Immature natural killer cell (primary cell): ENCODE results near the gene ZNF593. TPM values are rescaled to one million over a fixed set of nuclear protein-coding genes. Genes with fewer than 3 reads are reported as not detected.

Source experiments
- DNase-seq, 3 donors: peaks; one replicate each; pipeline ENCODE4 v3.0.0; 2022; ENCODE audit warnings: mixed read lengths in 1 of 3
- H3K27ac Mint-ChIP-seq, 6 donors: one replicate each; pipeline ENCODE4 v1.8.0; 2020; ENCODE audit warnings: mixed read lengths in 6 of 6, mild to moderate bottlenecking in 5 of 6, inconsistent platforms in 4 of 6, moderate library complexity in 3 of 6
- H3K27me3 Mint-ChIP-seq, 3 donors: one replicate each; pipeline ENCODE4 v1.8.0; 2020 to 2021; ENCODE audit warnings: low read depth in 3 of 3, mild to moderate bottlenecking in 3 of 3, mixed read lengths in 3 of 3, moderate library complexity in 3 of 3, inconsistent platforms in 1 of 3
- H3K36me3 Mint-ChIP-seq, 3 donors: one replicate each; pipeline ENCODE4 v1.8.0; 2020; ENCODE audit warnings: mixed read lengths in 3 of 3, inconsistent platforms in 2 of 3, mild to moderate bottlenecking in 2 of 3
- H3K4me1 Mint-ChIP-seq, 2 donors: one replicate each; pipeline ENCODE4 v1.8.0; 2020; ENCODE audit warnings: inconsistent platforms in 2 of 2, mild to moderate bottlenecking in 2 of 2, mixed read lengths in 2 of 2, moderate library complexity in 1 of 2
- H3K4me3 Mint-ChIP-seq, 5 donors: one replicate each; pipeline ENCODE4 v1.8.0; 2020; ENCODE audit warnings: mild to moderate bottlenecking in 5 of 5, mixed read lengths in 5 of 5, inconsistent platforms in 3 of 5, moderate library complexity in 3 of 5
- H3K9me3 Mint-ChIP-seq, 6 donors: one replicate each; pipeline ENCODE4 v1.8.0; 2020; ENCODE audit warnings: mild to moderate bottlenecking in 6 of 6, mixed read lengths in 6 of 6, inconsistent platforms in 4 of 6, moderate library complexity in 3 of 6
- polyA plus RNA-seq, 3 donors: library from polyadenylated mRNA; unstranded; fragments of 300-500 nt; fragmentation: Illumina TruSeq; gene quantifications; one replicate each; pipeline ENCODE4 v1.2.3, GENCODE V29; 2021

Gene ZNF593
- polyA plus RNA-seq, 3 donors from 2014 or later, result 11.3 to 31.4 (median 27.1) TPM

GRCh38 chr1:26218906-26219494 lies 49.3 kb downstream of the ZNF593 start:
- DNase-seq, result no peak
- Mint-ChIP-seq H3K36me3 (no peaks in the 10 kb centered on the region), H3K9me3 (no peaks in the 10 kb centered on the region), H3K27me3 (peaks cover 0 to 3% (median 1%) of the 10 kb centered on the region in 3 donors), H3K4me3 (no peak overlapping the region), H3K27ac (no peak overlapping the region), H3K4me1 (no peaks in the 10 kb centered on the region)

Other genes with a start within 250 kb of the ZNF593 start
- gene PAFAH2, start 171.8 kb upstream of the ZNF593 start, polyA plus RNA-seq, result 10 to 100 TPM; 35.6 to 65.0 (median 37.9) TPM
- not detected for gene EXTL1, start 148.1 kb upstream of the ZNF593 start, polyA plus RNA-seq
- not detected for gene SLC30A2, start 123.8 kb upstream of the ZNF593 start, polyA plus RNA-seq
- gene TRIM63, start 102.3 kb upstream of the ZNF593 start, polyA plus RNA-seq, result under 1 TPM in 1 of 3 donors, not detected in 2; 0.14 TPM
- 1 to 10 TPM in 2 of 3 donors, under 1 TPM in 1; 0.89 to 3.3 (median 2.3) TPM for gene PDIK1L, start 58.1 kb upstream of the ZNF593 start, polyA plus RNA-seq
- gene FAM110D, start 10.8 kb upstream of the ZNF593 start, polyA plus RNA-seq, result not detected
- gene C1orf232, start 945 bp upstream of the ZNF593 start, polyA plus RNA-seq, result not detected
- gene ZNF593OS, start 1.9 kb downstream of the ZNF593 start, polyA plus RNA-seq, result under 1 TPM in 1 of 3 donors, not detected in 2; 0.45 TPM
- gene CNKSR1, start 7.6 kb downstream of the ZNF593 start, polyA plus RNA-seq, result not detected
- gene CATSPER4, start 20.7 kb downstream of the ZNF593 start, polyA plus RNA-seq, result not detected
- 1 to 10 TPM; 4.0 to 6.9 (median 5.4) TPM for gene CEP85, start 64.3 kb downstream of the ZNF593 start, polyA plus RNA-seq
- gene SH3BGRL3, start 110.2 kb downstream of the ZNF593 start, polyA plus RNA-seq, result 1,000 to 10,000 TPM; 1,203 to 2,040 (median 1,333) TPM
- gene UBXN11, start 136.7 kb downstream of the ZNF593 start, polyA plus RNA-seq, result 1 to 10 TPM; 5.7 to 8.8 (median 8.3) TPM
- 1,000 to 10,000 TPM; 3,509 to 3,975 (median 3,639) TPM for gene CD52, start 148.1 kb downstream of the ZNF593 start, polyA plus RNA-seq
- gene CRYBG2, start 184.2 kb downstream of the ZNF593 start, polyA plus RNA-seq, result 1 to 10 TPM in 2 of 3 donors, not detected in 1; 1.2 to 1.3 TPM
- gene ZNF683, start 202.8 kb downstream of the ZNF593 start, polyA plus RNA-seq, result 10 to 100 TPM in 2 of 3 donors, 1 to 10 TPM in 1; 4.1 to 61.3 (median 24.2) TPM
- gene LIN28A, start 240.9 kb downstream of the ZNF593 start, polyA plus RNA-seq, result not detected